ENCODE results near the gene CA12.
"Not testable (repeated sequence)": the region's sequence is repeated elsewhere in the genome, so short reads cannot be mapped to it uniquely, and the experiment has no call there.

Gene CA12

GRCh38 chr15:63381301-63382204 lies at the start of gene CA12:
TSS of gene CA12 (minus strand) at chr15:63381846. CDS start at chr15:63381720, 126 bp downstream.
- DNase-seq = no peak

GRCh38 chr15:63430766-63431451 lies 49.3 kb upstream of the CA12 start:
- no peak for DNase-seq

DNA sequence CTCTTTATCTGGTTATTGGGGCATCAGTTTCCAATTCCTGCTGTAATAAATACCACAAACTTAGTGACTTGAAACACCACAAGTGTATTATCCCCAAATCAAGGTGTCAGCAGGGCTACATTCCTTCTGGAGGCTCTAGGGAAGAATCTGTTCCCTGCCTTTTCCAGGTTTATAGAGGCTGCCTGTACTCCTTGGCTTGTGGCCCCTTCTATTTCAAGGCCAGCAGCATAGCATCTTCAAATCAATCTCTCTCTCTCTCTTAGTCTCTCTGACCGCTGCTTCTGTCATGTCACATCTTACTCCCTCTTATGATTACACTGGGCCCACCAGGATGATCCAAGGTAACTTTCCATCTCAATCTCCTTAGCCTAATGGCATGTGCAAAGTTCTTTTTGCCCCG lies 44.9 kb upstream of the CA12 start:
- no peak for DNase-seq

DNA sequence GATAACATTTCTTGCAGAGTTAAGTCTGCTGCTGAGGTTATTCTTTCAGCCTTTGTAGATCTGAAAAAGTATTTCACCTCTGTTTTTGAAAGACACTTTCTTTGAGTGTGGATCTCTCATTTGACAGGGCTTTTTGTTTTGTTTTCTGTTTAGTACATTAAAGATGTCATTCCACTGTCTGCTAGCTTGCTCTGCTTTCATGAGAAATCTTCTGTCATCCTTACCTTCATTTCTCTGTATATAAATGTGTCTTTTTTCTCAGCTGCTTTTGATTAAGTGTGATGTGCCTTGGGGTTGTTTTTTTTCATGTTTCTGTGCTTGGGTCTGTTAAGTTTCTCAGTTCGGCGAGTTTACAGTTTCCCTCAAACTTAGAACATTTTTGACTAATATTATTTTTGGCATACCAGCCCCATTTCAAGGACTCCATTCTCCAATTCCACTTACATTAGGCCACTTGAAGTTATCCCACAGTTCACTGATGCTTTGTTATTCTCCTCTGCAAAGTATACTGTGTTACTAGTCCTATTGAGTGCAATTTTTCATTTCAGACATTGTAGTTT lies 43.9 kb upstream of the CA12 start:
- DNase-seq = no peak

DNA sequence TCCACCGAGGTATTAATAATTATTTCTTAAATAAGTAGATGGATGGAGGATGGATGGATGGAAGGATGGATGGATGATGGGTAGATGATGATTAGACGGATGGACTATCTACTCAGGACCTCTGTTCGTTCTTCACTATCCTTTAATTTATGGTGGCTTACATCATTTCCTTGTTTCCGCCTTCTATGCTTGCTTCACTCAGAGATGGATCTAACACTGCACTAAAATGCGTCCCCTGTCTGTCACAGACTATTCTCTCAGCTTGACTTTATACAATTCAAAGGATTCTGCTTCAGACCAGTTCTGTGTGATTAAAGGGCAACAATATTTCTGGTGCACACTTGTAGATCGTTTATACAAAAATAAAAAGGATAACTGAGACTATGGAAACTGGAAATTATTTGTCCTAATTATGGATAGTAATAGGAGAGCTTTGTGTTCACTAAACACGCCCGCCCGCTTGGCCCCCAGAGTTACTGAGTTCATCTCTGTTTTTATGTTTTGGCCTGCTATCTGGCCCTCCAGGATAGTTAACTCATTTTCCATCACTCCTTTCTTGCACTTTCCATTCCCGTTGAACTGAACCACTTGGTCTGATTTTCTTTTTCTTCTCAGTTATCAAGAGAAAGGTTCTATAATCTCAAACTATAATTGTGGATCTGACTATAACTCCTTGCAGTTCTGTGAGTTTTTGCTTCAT lies 41.4 kb upstream of the CA12 start:
- no peak for DNase-seq

DNA sequence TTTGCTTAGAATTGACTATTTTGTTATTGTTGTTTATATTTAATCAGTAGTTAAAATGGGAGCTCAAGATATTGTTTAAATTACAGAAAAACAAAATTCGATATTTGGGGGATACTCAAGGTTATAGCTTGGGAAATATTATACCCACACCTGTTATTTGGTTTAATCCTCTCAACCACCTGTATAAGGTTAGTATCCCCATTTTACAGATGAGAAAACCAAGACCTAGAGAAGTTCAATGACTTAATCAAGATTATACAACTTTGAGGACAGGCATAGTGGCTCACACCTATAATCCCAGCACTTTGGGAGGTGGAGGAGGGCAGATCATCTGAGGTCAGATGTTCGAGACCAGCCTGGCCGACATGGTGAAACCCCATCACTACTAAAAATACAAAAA lies 39.8 kb upstream of the CA12 start:
- DNase-seq = no peak

DNA sequence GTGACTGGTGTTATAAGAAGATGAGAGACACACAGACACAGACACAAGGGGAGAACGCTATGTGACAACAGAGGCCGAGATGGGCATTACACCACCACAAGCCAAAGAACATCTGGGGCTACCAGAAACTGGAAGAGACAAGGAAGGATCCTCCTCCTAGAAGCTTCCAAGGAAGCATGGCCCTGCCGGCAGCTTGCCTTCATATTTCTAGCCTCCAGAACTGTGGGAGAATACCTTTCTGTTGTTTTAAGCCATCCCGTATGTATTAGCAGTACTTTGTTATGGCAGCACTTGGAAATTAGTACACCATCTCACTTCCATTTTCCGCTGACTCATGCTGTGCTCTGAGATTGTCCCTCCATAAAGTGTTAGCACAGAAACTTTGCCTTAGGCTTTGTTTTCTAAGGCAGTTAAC lies 38.7 kb upstream of the CA12 start:
- no peak for DNase-seq

DNA sequence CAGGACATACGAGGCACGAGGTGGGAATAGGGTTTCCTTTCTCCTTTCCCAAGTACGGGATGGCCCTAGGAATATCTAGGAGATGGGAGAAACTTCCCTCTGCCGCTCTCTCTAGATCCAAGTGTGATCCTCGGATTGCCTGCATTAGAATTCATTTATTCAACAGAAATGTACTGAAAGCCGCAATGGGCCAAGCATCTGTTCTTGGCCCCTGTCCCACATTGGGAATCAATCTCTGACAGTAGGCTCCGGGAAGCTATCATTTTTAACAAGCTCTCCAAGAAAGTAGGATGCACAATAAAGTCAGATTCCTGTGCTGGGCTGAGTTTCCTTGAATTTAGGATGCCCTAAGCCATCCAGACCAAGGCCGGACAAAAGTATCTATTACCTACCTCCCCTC lies 37.2 kb upstream of the CA12 start:
- no peak for DNase-seq

DNA sequence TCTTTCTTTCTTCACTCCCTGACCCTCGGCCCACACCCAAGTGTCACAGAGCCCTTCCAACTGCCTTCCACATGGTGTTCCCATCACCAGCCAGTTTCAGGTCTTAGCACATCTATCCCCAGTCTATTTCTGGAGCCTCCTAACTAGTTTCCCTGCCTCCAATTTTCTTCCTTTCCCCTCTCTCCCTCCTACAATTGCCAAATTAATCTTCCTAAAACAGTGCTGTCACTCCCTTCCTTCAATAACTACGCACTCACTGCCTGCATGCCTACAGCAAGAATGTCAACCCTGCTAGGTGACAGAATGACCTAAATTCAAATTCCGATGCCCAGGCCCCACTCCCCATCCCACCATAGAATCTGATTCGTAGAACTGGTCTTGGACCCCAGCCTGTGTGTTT lies 36.1 kb upstream of the CA12 start:
- no peak for DNase-seq

- not testable (repeated sequence) for DNase-seq
Measured at GRCh38 chr15:63417274-63417673, 35.6 kb upstream of the CA12 start.

DNA sequence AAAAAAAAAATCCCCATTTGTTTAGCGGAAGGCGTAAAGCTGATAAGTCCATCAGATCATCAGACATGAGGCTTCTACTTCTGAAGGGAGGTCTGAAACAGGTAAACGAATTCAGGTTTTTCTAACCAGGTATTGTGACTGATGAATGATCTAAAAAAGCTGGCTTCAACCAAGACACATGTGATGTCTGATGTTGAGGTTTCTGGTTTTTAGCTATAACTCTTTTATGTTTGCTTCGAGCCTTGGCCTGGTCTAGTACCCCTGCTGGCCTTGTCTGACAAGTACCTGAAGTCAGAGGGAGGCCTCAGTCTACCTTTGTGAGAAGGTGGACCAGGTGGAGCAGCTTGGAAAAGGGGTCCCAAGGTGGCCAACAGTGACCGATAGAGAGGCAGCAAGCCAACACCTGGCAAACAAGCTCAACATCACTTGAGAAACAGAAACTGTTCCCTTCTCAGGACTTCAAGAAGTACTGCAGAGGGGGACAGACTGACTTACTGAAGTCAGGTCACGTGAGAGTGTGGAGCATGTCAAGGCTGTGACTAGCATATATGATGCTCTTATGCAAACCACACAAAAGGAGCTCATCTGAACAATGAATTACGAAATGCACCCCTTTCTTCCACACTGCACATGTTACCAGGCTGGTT lies 33.0 kb upstream of the CA12 start:
- DNase-seq = no peak

- no peak for DNase-seq
Measured at GRCh38 chr15:63412551-63412950, 30.9 kb upstream of the CA12 start.

GRCh38 chr15:63411866-63412265 lies 30.2 kb upstream of the CA12 start:
- DNase-seq = no peak

- no peak for DNase-seq
Measured at GRCh38 chr15:63409179-63409578, 27.5 kb upstream of the CA12 start.

DNA sequence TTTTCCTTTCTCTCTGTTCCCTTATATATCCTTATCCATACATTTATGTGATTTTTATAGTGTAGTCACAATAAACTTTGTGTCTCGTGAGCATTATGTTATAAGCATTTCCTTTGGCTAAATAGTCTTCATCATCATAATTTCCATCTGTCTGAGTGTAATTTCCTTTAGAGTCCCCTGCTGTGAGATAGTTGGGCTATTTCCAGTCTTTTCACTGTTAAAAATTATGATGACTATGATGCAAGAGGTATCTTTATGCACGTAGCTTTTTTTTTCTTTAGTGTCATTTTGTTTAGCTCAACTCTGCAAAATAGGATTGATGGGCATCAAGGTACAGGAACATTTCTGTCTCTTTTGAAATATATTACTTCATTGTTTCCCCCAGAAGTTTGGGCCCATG lies 26.9 kb upstream of the CA12 start:
- DNase-seq = no peak

GRCh38 chr15:63407612-63408011 lies 26.0 kb upstream of the CA12 start:
- DNase-seq = no peak

- DNase-seq = no peak
Measured at GRCh38 chr15:63405683-63406390, 24.2 kb upstream of the CA12 start.

DNA sequence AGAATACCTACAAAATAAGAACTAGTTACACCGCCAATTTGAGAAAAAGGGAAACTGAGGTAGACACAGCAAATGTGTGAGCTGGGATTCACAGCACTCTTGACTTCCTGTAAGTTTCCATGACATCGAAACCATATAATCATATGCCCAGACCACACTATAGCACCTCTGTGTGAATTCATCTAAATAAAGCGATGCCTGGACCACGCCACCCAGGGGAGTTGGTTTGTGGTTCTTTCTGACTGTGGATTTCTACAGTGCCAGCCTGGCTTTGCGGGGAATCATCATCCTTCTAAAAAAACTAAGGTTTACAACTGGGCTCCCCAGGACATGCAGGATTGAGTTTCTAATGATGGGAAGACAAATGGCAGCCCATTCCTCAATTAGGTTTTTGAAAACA lies 23.5 kb upstream of the CA12 start:
- no peak for DNase-seq

GRCh38 chr15:63403254-63403945 lies 21.8 kb upstream of the CA12 start:
- DNase-seq = no peak

GRCh38 chr15:63402498-63403253 lies 21.0 kb upstream of the CA12 start:
- no peak for DNase-seq
